ENCODE results near the gene TJAP1. TPM values are rescaled to one million over a fixed set of nuclear protein-coding genes. Genes with fewer than 3 reads are reported as not detected.
A peak's percentile ranks its signal among the peaks of the same experiment; 100 is the strongest.

The TJAP1 gene
- total RNA-seq, 1 experiment from 2014 or later, result 50.5 TPM

DNA sequence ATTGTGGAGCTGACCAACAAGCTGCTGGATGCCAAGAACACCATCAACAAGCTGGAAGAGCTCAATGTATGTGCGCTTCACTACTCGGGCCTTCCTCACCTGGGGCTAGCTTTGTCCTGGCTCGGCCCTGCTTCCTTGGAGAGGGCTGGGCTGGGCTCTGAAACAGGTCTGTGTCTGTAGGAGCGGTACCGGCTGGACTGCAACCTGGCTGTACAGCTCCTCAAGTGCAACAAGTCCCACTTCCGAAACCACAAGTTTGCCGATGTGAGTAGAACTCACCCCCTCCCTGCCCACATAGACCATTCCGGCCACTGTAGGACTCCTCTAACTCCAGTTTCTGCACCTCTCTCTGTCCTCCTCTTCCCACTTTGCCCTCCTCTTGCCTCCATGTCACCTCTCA, 26.1 kb downstream of the TJAP1 start:
- H3K4me3 ChIP-seq, result no peak overlapping the region
- intact Hi-C loops (cut with micrococcal nuclease; ENCODE audit: unreplicated experiment), result no loop called here
- TF ChIP-seq, protein P1, sequence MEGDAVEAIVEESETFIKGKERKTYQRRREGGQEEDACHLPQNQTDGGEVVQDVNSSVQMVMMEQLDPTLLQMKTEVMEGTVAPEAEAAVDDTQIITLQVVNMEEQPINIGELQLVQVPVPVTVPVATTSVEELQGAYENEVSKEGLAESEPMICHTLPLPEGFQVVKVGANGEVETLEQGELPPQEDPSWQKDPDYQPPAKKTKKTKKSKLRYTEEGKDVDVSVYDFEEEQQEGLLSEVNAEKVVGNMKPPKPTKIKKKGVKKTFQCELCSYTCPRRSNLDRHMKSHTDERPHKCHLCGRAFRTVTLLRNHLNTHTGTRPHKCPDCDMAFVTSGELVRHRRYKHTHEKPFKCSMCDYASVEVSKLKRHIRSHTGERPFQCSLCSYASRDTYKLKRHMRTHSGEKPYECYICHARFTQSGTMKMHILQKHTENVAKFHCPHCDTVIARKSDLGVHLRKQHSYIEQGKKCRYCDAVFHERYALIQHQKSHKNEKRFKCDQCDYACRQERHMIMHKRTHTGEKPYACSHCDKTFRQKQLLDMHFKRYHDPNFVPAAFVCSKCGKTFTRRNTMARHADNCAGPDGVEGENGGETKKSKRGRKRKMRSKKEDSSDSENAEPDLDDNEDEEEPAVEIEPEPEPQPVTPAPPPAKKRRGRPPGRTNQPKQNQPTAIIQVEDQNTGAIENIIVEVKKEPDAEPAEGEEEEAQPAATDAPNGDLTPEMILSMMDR (conservative IDR thresholded peaks at IDR 0.05), result no peak
- no peak for TF ChIP-seq EZH2 (IDR thresholded peaks at IDR 0.05; ENCODE audit: low read depth)
- no peak for DNase-seq
- CTCF ChIA-PET, result interaction anchor here (0.6 kb wide), 2 partner anchors 75 to 189 kb away, joined by 5 read pairs; no protein-coding TSS in a partner anchor
- no peaks in the 10 kb centered on the region for H3K9me3 ChIP-seq (ENCODE audit: insufficient read depth, low read depth)
- no peaks in the 10 kb centered on the region for H3K27me3 ChIP-seq (ENCODE audit: insufficient read depth, low read depth)
- no peak overlapping the region for H2AFZ ChIP-seq
- no peaks in the 10 kb centered on the region for H3K79me2 ChIP-seq (ENCODE audit: low read depth)
- no peaks in the 10 kb centered on the region; the same call in 1 of the 2 replicates for H4K20me1 ChIP-seq (ENCODE audit: insufficient read depth)
- H3K4me1 ChIP-seq (replicated peaks; ENCODE audit: insufficient read depth), result no peaks in the 10 kb centered on the region
- H3K36me3 ChIP-seq (ENCODE audit: low read depth), result peaks cover 15% of the 10 kb centered on the region; the same call in 1 of the 2 replicates
- peaks cover 16% of the 10 kb centered on the region; the same call in 1 of the 2 replicates for H3F3A ChIP-seq (ENCODE audit: insufficient read depth, low read depth)
- no peaks in the 10 kb centered on the region for H3K9me2 ChIP-seq (ENCODE audit: insufficient read depth)
- no peak overlapping the region for H3K27ac ChIP-seq
- no TSS peak for BruUV-seq (replicated peaks)
- no peak overlapping the region for H3K4me2 ChIP-seq
- POLR2A ChIA-PET (ENCODE audit: unreplicated experiment), result no interaction called here

DNA sequence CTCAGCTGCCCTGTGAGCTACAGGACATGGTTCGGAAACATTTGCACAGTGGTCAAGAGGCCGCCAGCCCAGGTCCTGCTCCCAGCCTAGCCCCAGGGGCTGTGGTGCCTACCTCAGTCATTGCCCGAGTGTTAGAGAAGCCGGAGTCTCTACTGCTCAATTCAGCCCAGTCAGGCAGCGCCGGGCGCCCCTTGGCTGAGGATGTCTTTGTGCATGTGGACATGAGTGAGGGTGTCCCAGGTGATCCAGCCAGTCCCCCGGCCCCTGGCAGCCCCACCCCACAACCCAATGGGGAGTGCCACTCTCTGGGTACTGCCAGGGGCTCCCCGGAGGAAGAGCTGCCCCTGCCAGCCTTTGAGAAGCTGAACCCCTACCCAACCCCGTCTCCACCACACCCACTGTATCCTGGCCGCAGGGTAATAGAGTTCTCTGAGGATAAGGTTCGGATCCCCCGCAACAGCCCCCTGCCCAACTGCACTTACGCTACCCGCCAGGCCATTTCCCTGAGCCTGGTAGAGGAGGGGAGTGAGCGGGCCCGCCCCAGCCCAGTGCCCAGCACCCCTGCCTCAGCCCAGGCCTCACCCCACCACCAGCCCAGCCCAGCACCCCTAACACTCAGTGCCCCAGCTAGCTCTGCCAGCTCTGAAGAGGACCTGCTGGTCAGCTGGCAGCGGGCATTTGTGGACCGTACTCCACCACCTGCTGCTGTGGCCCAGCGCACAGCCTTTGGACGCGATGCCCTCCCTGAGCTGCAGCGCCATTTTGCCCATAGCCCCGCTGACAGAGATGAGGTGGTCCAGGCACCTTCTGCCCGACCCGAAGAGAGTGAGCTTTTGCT, 27.6 kb downstream of the TJAP1 start:
- BruUV-seq (replicated peaks), result TSS peak; percentile 17

DNA sequence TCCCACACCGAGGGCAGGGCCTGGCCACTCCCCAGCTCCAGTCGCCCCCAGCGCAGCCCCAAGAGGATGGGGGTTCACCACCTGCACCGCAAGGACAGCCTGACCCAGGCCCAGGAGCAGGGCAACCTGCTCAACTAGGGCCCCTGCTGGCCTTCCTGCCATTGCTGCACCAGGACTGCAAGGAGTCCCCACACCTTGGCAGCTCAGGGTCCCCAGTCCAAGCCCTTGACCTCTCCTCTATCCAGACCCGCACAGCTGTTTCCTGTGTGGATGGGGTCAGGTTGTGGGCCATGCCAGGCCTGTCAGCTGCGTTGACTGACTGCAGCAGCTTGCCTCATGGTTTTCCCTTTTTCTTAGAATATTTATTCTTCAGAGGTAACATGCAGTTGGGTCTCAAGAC, 28.3 kb downstream of the TJAP1 start:
- H3K9me3 ChIP-seq (ENCODE audit: insufficient read depth, low read depth), result no peaks in the 10 kb centered on the region
- ChIA-PET POLR2A (ENCODE audit: unreplicated experiment) (interaction anchor here (0.8 kb wide), 1 partner anchor 308 kb away, joined by 4 read pairs; no protein-coding TSS in a partner anchor), CTCF (interaction anchor here (0.7 kb wide), 1 partner anchor 122 kb away, joined by 3 read pairs; no protein-coding TSS in a partner anchor)
- no peak for DNase-seq
- H3K27me3 ChIP-seq (ENCODE audit: insufficient read depth, low read depth), result no peaks in the 10 kb centered on the region
- no TSS peak for BruUV-seq (replicated peaks)
- H3K4me1 ChIP-seq (replicated peaks; ENCODE audit: insufficient read depth), result 0 out of 2 replicates have a peak, but pooled peaks cover 7% of the 10 kb centered on the region
- intact Hi-C loops (cut with micrococcal nuclease; ENCODE audit: unreplicated experiment), result loop anchor here (2.0 kb wide), 3 partner anchors 51 to 605 kb away; partner anchors contain the start of gene DLK2
- no peak overlapping the region for H2AFZ ChIP-seq
- TF ChIP-seq, protein P1 (conservative IDR thresholded peaks at IDR 0.05), result no peak
- TF ChIP-seq EZH2 (IDR thresholded peaks at IDR 0.05; ENCODE audit: low read depth), result no peak
- no peaks in the 10 kb centered on the region for H3K9me2 ChIP-seq (ENCODE audit: insufficient read depth)
- no peak overlapping the region for H3K27ac ChIP-seq
- no peaks in the 10 kb centered on the region for H3K36me3 ChIP-seq (ENCODE audit: low read depth)
- peaks cover 3% of the 10 kb centered on the region; the same call in 1 of the 2 replicates for H4K20me1 ChIP-seq (ENCODE audit: insufficient read depth)
- H3K4me3 ChIP-seq, result no peak overlapping the region
- H3F3A ChIP-seq (ENCODE audit: insufficient read depth, low read depth), result peaks cover 19% of the 10 kb centered on the region; the same call in 1 of the 2 replicates
- H3K4me2 ChIP-seq, result no peak overlapping the region
- no peaks in the 10 kb centered on the region for H3K79me2 ChIP-seq (ENCODE audit: low read depth)

More for the DNA sequence above, 27.6 kb downstream of the TJAP1 start:
- Histone ChIP-seq H3K4me1 (replicated peaks; ENCODE audit: insufficient read depth) (0 out of 2 replicates have a peak, but pooled peaks cover 3% of the 10 kb centered on the region), H4K20me1 (ENCODE audit: insufficient read depth) (no peaks in the 10 kb centered on the region; the same call in 1 of the 2 replicates), H2AFZ (no peak overlapping the region), H3K27me3 (ENCODE audit: insufficient read depth, low read depth) (no peaks in the 10 kb centered on the region), H3K4me2 (no peak overlapping the region), H3K79me2 (ENCODE audit: low read depth) (no peaks in the 10 kb centered on the region), H3K4me3 (no peak overlapping the region), H3K27ac (no peak overlapping the region), H3F3A (ENCODE audit: insufficient read depth, low read depth) (peaks cover 16% of the 10 kb centered on the region; the same call in 1 of the 2 replicates), H3K36me3 (ENCODE audit: low read depth) (peaks cover under 1% of the 10 kb centered on the region; the same call in 1 of the 2 replicates), H3K9me3 (ENCODE audit: insufficient read depth, low read depth) (no peaks in the 10 kb centered on the region), H3K9me2 (ENCODE audit: insufficient read depth) (no peaks in the 10 kb centered on the region)
- ChIA-PET CTCF (interaction anchor here (0.6 kb wide), 1 partner anchor 111 kb away, joined by 9 read pairs; no protein-coding TSS in a partner anchor), POLR2A (ENCODE audit: unreplicated experiment) (interaction anchor here (0.8 kb wide), 1 partner anchor 307 kb away, joined by 4 read pairs; no protein-coding TSS in a partner anchor)
- TF ChIP-seq EZH2 (IDR thresholded peaks at IDR 0.05; ENCODE audit: low read depth), result no peak
- TF ChIP-seq, protein P1 (conservative IDR thresholded peaks at IDR 0.05), result no peak
- no peak for DNase-seq
- intact Hi-C loops (cut with micrococcal nuclease; ENCODE audit: unreplicated experiment), result no loop called here
